ENCODE measurements around the gene REPS2. TPM values are rescaled to one million over a fixed set of nuclear protein-coding genes. Genes with fewer than 3 reads are reported as not detected.

REPS2 gene
- total RNA-seq, 6 donors from 2014 or later: 17.0 to 47.0 (median 29.4) TPM

DNA sequence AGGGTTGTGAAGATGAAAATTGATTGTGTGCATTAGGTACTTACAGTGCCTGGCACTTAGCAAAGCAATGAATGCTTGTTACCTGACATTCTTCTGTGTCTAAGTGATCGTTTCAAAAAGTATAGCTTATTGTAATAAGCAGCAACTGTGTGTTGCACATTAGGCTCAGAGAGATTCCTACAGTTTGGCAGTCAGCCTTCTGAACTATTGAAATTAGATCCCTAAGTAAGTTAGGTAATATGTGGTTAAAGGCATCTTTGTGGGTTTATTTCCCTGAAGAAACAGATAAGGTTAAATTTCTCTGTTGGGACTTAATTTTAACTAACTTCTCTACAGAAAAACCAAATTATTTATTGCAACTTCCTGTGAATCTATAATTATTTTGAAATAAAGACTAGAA, 93.4 kb downstream of the REPS2 start:
- WGBS, 2 donors: 38 to 58% methylated on average over 1 of the region's 1 CpG
- Histone ChIP-seq H3K4me3 (no peak overlapping the region), H3K27ac (no peak overlapping the region), H3K4me1 (peaks cover 0 to 5% (median 0%) of the 10 kb centered on the region in 4 donors), H3K9me3 (no peaks in the 10 kb centered on the region), H3K36me3 (no peaks in the 10 kb centered on the region), H3K27me3 (no peaks in the 10 kb centered on the region)
- no peak for TF ChIP-seq POLR2AphosphoS5 (IDR thresholded peaks at IDR 0.05)
- no peak for TF ChIP-seq POLR2A (IDR thresholded peaks at IDR 0.05)
- TF ChIP-seq, protein P1, sequence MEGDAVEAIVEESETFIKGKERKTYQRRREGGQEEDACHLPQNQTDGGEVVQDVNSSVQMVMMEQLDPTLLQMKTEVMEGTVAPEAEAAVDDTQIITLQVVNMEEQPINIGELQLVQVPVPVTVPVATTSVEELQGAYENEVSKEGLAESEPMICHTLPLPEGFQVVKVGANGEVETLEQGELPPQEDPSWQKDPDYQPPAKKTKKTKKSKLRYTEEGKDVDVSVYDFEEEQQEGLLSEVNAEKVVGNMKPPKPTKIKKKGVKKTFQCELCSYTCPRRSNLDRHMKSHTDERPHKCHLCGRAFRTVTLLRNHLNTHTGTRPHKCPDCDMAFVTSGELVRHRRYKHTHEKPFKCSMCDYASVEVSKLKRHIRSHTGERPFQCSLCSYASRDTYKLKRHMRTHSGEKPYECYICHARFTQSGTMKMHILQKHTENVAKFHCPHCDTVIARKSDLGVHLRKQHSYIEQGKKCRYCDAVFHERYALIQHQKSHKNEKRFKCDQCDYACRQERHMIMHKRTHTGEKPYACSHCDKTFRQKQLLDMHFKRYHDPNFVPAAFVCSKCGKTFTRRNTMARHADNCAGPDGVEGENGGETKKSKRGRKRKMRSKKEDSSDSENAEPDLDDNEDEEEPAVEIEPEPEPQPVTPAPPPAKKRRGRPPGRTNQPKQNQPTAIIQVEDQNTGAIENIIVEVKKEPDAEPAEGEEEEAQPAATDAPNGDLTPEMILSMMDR (IDR thresholded peaks at IDR 0.05): no peak
- TF ChIP-seq EP300 (IDR thresholded peaks at IDR 0.05): no peak
- DNase-seq (no peak), ATAC-seq (ENCODE audit: low FRiP score in 2 of 2) (no peak)

DNA sequence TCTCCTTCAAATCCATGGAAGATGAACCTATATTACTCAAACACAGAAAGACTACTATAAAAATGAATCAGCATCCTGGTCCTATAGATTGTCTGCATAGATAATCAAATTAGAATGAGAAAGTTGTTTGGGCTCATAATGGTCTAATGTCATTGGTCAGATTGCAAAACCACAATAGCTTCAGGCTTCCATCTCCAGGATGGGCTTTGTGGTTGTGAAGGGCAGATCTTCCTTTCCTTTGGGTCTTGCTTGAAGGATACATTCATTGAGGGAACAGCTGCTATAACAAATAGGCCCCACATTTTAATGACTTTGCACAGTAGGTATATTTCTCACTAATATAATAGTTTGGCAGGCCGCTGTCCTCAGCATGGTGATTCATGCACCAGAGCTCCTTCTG, 94.3 kb downstream of the REPS2 start:
- ATAC-seq (ENCODE audit: low FRiP score in 2 of 2) (no peak), DNase-seq (no peak)
- H3K27me3 ChIP-seq: no peaks in the 10 kb centered on the region
- WGBS, 2 donors: 94% methylated on average over 1 of the region's 1 CpG; no CpG with 5 or more reads in 1 of the 2 donors
- TF ChIP-seq POLR2AphosphoS5 (IDR thresholded peaks at IDR 0.05) (no peak), POLR2A (IDR thresholded peaks at IDR 0.05) (no peak), EP300 (IDR thresholded peaks at IDR 0.05) (no peak)
- TF ChIP-seq, protein P1 (IDR thresholded peaks at IDR 0.05): no peak
- no peaks in the 10 kb centered on the region for H3K36me3 ChIP-seq
- peaks cover 0 to 5% (median 0%) of the 10 kb centered on the region in 4 donors for H3K4me1 ChIP-seq
- no peaks in the 10 kb centered on the region for H3K9me3 ChIP-seq
- H3K4me3 ChIP-seq: no peak overlapping the region
- no peak overlapping the region for H3K27ac ChIP-seq

DNA sequence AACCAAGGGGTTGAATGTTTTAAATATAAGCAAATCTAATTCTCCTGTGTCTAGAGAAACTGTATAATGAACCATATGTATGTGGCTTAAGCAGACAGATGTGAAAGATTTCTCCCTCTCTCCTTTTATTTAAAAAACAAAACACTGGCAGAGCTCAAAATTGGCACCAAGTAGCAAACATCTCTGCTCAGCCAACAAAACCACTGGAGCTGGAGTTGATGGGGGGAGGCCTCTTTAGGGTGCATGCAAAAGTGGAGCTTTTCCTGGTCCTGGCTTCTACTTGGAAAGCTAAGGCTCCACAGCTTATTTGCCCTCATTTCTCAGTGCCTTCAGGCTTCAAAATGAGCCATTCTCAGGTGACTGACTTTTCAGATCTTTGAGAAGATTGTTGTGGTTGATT, 95.6 kb downstream of the REPS2 start:
- H3K36me3 ChIP-seq: no peaks in the 10 kb centered on the region
- TF ChIP-seq, protein P1 (IDR thresholded peaks at IDR 0.05): no peak
- TF ChIP-seq POLR2A (IDR thresholded peaks at IDR 0.05) (no peak), EP300 (IDR thresholded peaks at IDR 0.05) (no peak), POLR2AphosphoS5 (IDR thresholded peaks at IDR 0.05) (no peak)
- DNase-seq: no peak
- ATAC-seq (ENCODE audit: low FRiP score in 2 of 2): no peak
- H3K27me3 ChIP-seq: no peaks in the 10 kb centered on the region
- H3K9me3 ChIP-seq: no peaks in the 10 kb centered on the region
- peaks cover 0 to 5% (median 0%) of the 10 kb centered on the region in 4 donors for H3K4me1 ChIP-seq
- no peak overlapping the region for H3K27ac ChIP-seq
- H3K4me3 ChIP-seq: no peak overlapping the region

DNA sequence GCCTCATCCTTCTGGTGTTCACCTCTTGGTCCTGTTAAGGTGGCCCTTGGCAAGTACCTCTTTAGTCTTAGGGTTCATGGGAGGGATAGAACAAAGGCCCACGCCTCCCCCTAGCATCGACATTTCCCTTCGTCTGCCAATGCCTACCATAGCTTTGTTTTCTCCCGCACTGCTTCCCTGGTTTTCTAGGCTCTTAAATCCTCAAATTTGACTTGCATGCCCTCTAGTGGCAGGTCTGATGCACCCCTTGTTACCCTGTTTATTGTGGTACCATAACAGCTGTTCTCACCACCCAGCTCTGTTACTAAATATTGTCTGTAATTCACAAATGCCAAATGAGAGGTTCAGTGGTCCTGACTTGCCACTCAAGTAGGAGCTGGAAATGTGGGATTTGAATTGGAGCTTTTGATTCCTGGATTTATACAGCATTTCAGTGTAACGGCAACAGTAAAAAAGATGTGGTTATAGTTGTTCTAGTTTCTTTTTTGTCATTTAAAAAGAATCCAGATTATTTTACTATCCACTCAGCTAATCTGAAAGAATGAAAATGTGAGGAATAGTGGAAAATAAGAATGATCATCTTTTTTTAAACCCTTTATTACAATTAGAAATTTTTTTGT, 100.1 kb downstream of the REPS2 start:
- H3K4me3 ChIP-seq: no peak overlapping the region
- no peaks in the 10 kb centered on the region for H3K27me3 ChIP-seq
- H3K27ac ChIP-seq: no peak overlapping the region
- TF ChIP-seq, protein P1 (IDR thresholded peaks at IDR 0.05): peak; percentile 47 to 75 (median 66)
- no peak for TF ChIP-seq EP300 (IDR thresholded peaks at IDR 0.05)
- no peak for TF ChIP-seq POLR2AphosphoS5 (IDR thresholded peaks at IDR 0.05)
- DNase-seq (peak in 1 of 2 donors; percentile 62), ATAC-seq (ENCODE audit: low FRiP score in 2 of 2) (peak; percentile 75 to 76)
- WGBS, 2 donors: 26% methylated on average over 5 of the region's 5 CpGs
- H3K9me3 ChIP-seq: no peaks in the 10 kb centered on the region
- H3K4me1 ChIP-seq: no peaks in the 10 kb centered on the region
- H3K36me3 ChIP-seq: no peaks in the 10 kb centered on the region

DNA sequence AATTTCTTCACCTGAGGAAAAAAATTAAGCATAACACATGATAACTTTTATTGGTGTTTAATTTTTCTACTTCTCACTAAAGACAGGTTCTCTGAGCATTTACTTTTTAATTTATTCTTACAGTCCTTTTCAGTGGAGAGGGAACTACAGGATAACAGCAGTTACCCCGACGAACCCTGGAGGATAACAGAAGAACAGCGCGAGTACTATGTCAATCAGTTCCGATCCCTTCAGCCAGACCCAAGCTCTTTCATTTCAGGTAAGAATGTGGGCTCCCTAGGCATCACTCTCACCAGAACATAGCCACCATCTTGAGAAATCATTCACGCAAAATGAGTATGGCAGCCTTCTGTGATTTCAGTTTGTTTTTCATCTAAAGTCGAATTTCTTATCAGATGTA, 100.8 kb downstream of the REPS2 start:
- no peak for TF ChIP-seq POLR2A (IDR thresholded peaks at IDR 0.05)
- no peak for TF ChIP-seq EP300 (IDR thresholded peaks at IDR 0.05)
- TF ChIP-seq POLR2AphosphoS5 (IDR thresholded peaks at IDR 0.05): no peak
- TF ChIP-seq, protein P1 (IDR thresholded peaks at IDR 0.05): no peak
- H3K36me3 ChIP-seq: no peaks in the 10 kb centered on the region
- DNase-seq: no peak
- no peak overlapping the region for H3K4me3 ChIP-seq
- no peaks in the 10 kb centered on the region for H3K27me3 ChIP-seq
- H3K9me3 ChIP-seq: no peaks in the 10 kb centered on the region
- 69 to 83% methylated on average over 7 of the region's 7 CpGs for WGBS, 2 donors
- no peaks in the 10 kb centered on the region for H3K4me1 ChIP-seq
- H3K27ac ChIP-seq: no peak overlapping the region
- no peak for ATAC-seq (ENCODE audit: low FRiP score in 2 of 2)

Data from upper lobe of left lung (tissue), 6 donors.